Measurements from ENCODE around the gene NPC1.

GRCh38 chr18:23578067-23578701 is 8.1 kb downstream of the NPC1 start:
- TF ChIP-seq CTCF (IDR thresholded peaks at IDR 0.05; ENCODE audit: low read depth, low read length) (no peak), POLR2A (IDR thresholded peaks at IDR 0.05; ENCODE audit: extremely low read depth, insufficient read length) (no peak), MYC (IDR thresholded peaks at IDR 0.05; ENCODE audit: low read depth, low read length) (no peak)
- TF ChIP-seq, protein P1, sequence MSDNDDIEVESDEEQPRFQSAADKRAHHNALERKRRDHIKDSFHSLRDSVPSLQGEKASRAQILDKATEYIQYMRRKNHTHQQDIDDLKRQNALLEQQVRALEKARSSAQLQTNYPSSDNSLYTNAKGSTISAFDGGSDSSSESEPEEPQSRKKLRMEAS (IDR thresholded peaks at IDR 0.05; ENCODE audit: low read depth, low read length) = no peak
